GM03348 (cell line): Measurements from ENCODE around the gene AMN.
A peak's percentile ranks its signal among the peaks of the same experiment; 100 is the strongest.

Experiments
- DNase-seq: peaks from one replicate; pipeline ENCODE4 v3.0.0; 2012; ENCODE audit warnings: low spot score

Gene AMN

GRCh38 chr14:102927878-102928411 is 5.5 kb downstream of the AMN start:
- no peak for DNase-seq

GRCh38 chr14:102928412-102929240 is 6.2 kb downstream of the AMN start:
- peak; percentile 64 for DNase-seq

- DNase-seq: peak; percentile 44
Measured at GRCh38 chr14:102929241-102930137, 7.0 kb downstream of the AMN start.

- peak; percentile 54 for DNase-seq
Measured at GRCh38 chr14:102930138-102930752, 7.8 kb downstream of the AMN start.

GRCh38 chr14:102930753-102931579 is 8.5 kb downstream of the AMN start:
- no peak for DNase-seq

GRCh38 chr14:102931580-102932285 is 9.3 kb downstream of the AMN start:
- DNase-seq: no peak

GRCh38 chr14:102932484-102933248 is 10.2 kb downstream of the AMN start:
- DNase-seq: no peak

GRCh38 chr14:102933618-102934231 is 11.3 kb downstream of the AMN start:
- no peak for DNase-seq

- DNase-seq: no peak
Measured at GRCh38 chr14:102935756-102936155, 13.3 kb downstream of the AMN start.

- DNase-seq: no peak
Measured at GRCh38 chr14:102937331-102938175, 15.1 kb downstream of the AMN start.

- no peak for DNase-seq
Measured at GRCh38 chr14:102938191-102938590, 15.7 kb downstream of the AMN start.

- DNase-seq: no peak
Measured at GRCh38 chr14:102939329-102939728, 16.9 kb downstream of the AMN start.

- DNase-seq: no peak
Measured at GRCh38 chr14:102939820-102940561, 17.5 kb downstream of the AMN start.

- DNase-seq: no peak
Measured at GRCh38 chr14:102940729-102941362, 18.4 kb downstream of the AMN start.

- no peak for DNase-seq
Measured at GRCh38 chr14:102941419-102942011, 19.1 kb downstream of the AMN start.

- no peak for DNase-seq
Measured at GRCh38 chr14:102942069-102942468, 19.6 kb downstream of the AMN start.

GRCh38 chr14:102943454-102943853 is 21.0 kb downstream of the AMN start:
- no peak for DNase-seq
